PC-3 (cell line): ENCODE measurements around the gene RP2. TPM values are rescaled to one million over a fixed set of nuclear protein-coding genes. Genes with fewer than 3 reads are reported as not detected.

ENCODE experiments used
- ATAC-seq: fragments of 200-7000 bp; cut with Tn5 transposase; 2 replicates; pipeline ENCODE4 v1.9.1; 2020; ENCODE audit warnings: mild to moderate bottlenecking, moderate library complexity
- BruUV-seq: library from RNA; stranded (reverse); fragments of 400-500 nt; replicated peaks from 2 replicates; lab custom pipeline; 2021; lab: Mats Ljungman, UMichigan
- CTCF ChIA-PET: fragments of 300-600 bp; sonication (Branson Sonifier 250); formaldehyde crosslinking; loops from one replicate; lab custom pipeline; 2022; ENCODE audit warnings: antibody characterized with exemption; lab: Charles Lee
- POLR2A ChIA-PET: fragments of 300-600 bp; sonication (Branson Sonifier 250); formaldehyde crosslinking; loops from one replicate; lab custom pipeline; 2022; ENCODE audit warnings: antibody characterized with exemption; ENCODE audit not compliant: unreplicated experiment; lab: Charles Lee
- DNase-seq: peaks from one replicate; pipeline ENCODE4 v3.0.0-alpha.2; 2015
- H2AFZ ChIP-seq: fragments of 300-600 bp; sonication (generic); 2 replicates; pipeline ENCODE4 v1.6.0; 2016; ENCODE audit warnings: antibody characterized with exemption, low read length
- H3F3A ChIP-seq: fragments of 300-600 bp; sonication (generic); one replicate; pipeline ENCODE4 v1.6.0; 2017; ENCODE audit warnings: antibody characterized with exemption, low read length, control low read depth, mild to moderate bottlenecking; ENCODE audit not compliant: unreplicated experiment
- H3K27ac ChIP-seq: fragments of 300-600 bp; sonication (generic); 2 replicates; pipeline ENCODE4 v1.5.1; 2016; ENCODE audit warnings: mild to moderate bottlenecking, low read length
- H3K27me3 ChIP-seq: fragments of 300-600 bp; sonication (generic); 2 replicates; pipeline ENCODE4 v1.6.1; 2016; ENCODE audit warnings: low read length, mixed read lengths
- H3K36me3 ChIP-seq: fragments of 300-600 bp; sonication (generic); 2 replicates; pipeline ENCODE4 v1.6.1; 2016; ENCODE audit warnings: low read depth, mixed run types, low read length, mixed read lengths
- H3K4me1 ChIP-seq: fragments of 300-600 bp; sonication (generic); 2 replicates; pipeline ENCODE4 v1.5.1; 2016; ENCODE audit warnings: low read length; ENCODE audit not compliant: insufficient read depth
- H3K4me2 ChIP-seq: fragments of 300-600 bp; sonication (generic); 2 replicates; pipeline ENCODE4 v1.6.0; 2016; ENCODE audit warnings: low read length
- H3K4me3 ChIP-seq: fragments of 300-600 bp; sonication (generic); 2 replicates; pipeline ENCODE4 v1.5.1; 2016; ENCODE audit warnings: mild to moderate bottlenecking, low read length, mixed read lengths
- H3K79me2 ChIP-seq: fragments of 300-600 bp; sonication (generic); 2 replicates; pipeline ENCODE4 v1.6.1; 2017; ENCODE audit warnings: low read length, mixed read lengths
- H3K9ac ChIP-seq: fragments of 300-600 bp; sonication (generic); 2 replicates; pipeline ENCODE4 v1.6.0; 2016; ENCODE audit warnings: mild to moderate bottlenecking, low read length
- H3K9me2 ChIP-seq: fragments of 300-600 bp; sonication (generic); replicated peaks from 2 replicates; pipeline ENCODE4 v1.6.1; 2016; ENCODE audit warnings: mixed run types, low read length, mixed read lengths
- H3K9me3 ChIP-seq: fragments of 300-600 bp; sonication (generic); 2 replicates; pipeline ENCODE4 v1.6.1; 2016; ENCODE audit warnings: low read length, mixed read lengths
- H4K20me1 ChIP-seq: fragments of 300-600 bp; sonication (generic); 2 replicates; pipeline ENCODE4 v1.6.1; 2016; ENCODE audit warnings: low read length, mixed read lengths
- CTCF ChIP-seq: fragments of 300-600 bp; sonication (generic); conservative IDR thresholded peaks from 2 replicates; pipeline ENCODE4 v1.5.1; 2017; ENCODE audit warnings: antibody characterized with exemption, low read depth, mild to moderate bottlenecking, low read length
- EZH2 ChIP-seq: fragments of 300-600 bp; sonication (generic); IDR thresholded peaks from one replicate; pipeline ENCODE4 v1.6.1; 2017; ENCODE audit warnings: antibody characterized with exemption, mild to moderate bottlenecking, low read length; ENCODE audit not compliant: unreplicated experiment
- EZH2phosphoT487 ChIP-seq: fragments of 300-600 bp; sonication (generic); IDR thresholded peaks from 2 replicates; pipeline ENCODE4 v1.6.1; 2018; ENCODE audit warnings: mild to moderate bottlenecking, antibody characterized with exemption, low read length, borderline replicate concordance
- intact Hi-C: fragments of 100-400 bp; cut with micrococcal nuclease; formaldehyde crosslinking; loops from 2 replicates; pipeline ENCODE4 v1.9.0; 2023
- total RNA-seq: library from RNA; depleted of rRNA; stranded (reverse); fragments of >200 nt; gene quantifications from 2 replicates; pipeline ENCODE4 v1.2.3, GENCODE V29; 2014

Gene RP2
- total RNA-seq, 1 experiment from 2014 or later: 11.0 TPM

DNA sequence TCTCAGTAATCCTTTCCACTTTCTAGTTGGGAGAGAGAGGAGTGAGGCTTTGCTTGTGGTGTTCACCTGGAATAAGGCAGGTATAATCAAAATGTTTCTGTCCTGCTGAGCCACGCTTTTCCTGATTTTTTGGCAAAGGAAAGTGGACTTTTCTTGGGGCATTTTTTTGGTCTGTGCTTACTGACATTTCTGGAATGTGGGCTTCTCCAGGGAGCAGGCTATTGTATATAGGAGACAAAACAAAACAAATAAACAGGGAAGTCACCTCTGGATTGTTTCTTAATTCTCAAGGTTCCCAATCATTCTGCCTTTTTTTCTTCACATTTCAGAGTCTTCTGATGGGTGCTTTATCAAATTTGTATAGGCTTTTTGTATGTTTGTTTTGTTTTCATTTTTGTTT lies 25.7 kb upstream of the RP2 start:
- BruUV-seq: no TSS peak
- Histone ChIP-seq H3F3A (no peaks in the 10 kb centered on the region), H3K9me3 (no peaks in the 10 kb centered on the region), H3K4me3 (no peak overlapping the region), H3K9ac (no peak overlapping the region), H3K79me2 (no peaks in the 10 kb centered on the region), H4K20me1 (no peaks in the 10 kb centered on the region), H3K36me3 (no peaks in the 10 kb centered on the region), H3K9me2 (no peaks in the 10 kb centered on the region), H3K4me1 (peaks cover 23% of the 10 kb centered on the region), H3K27ac (no peak overlapping the region), H3K4me2 (no peak overlapping the region), H2AFZ (no peak overlapping the region), H3K27me3 (no peaks in the 10 kb centered on the region)
- TF ChIP-seq EZH2phosphoT487 (no peak), EZH2 (no peak), CTCF (no peak)
- ATAC-seq (no peak), DNase-seq (peak; percentile 32)
- CTCF ChIA-PET: no interaction called here
- intact Hi-C loops: no loop called here
- POLR2A ChIA-PET: no interaction called here

- CTCF ChIA-PET: no interaction called here
- Histone ChIP-seq H3K27me3 (no peaks in the 10 kb centered on the region), H3K9ac (peak overlapping the region; percentile 26; the same call in 1 of the 2 replicates), H3K4me2 (peak overlapping the region; percentile 75), H3K36me3 (no peaks in the 10 kb centered on the region), H4K20me1 (no peaks in the 10 kb centered on the region), H2AFZ (peak overlapping the region; percentile 22; the same call in 1 of the 2 replicates), H3F3A (no peaks in the 10 kb centered on the region), H3K9me2 (no peaks in the 10 kb centered on the region), H3K9me3 (no peaks in the 10 kb centered on the region), H3K4me1 (peaks cover 23% of the 10 kb centered on the region), H3K79me2 (no peaks in the 10 kb centered on the region), H3K27ac (peak overlapping the region; percentile 85), H3K4me3 (peak overlapping the region; percentile 41; the same call in 1 of the 2 replicates)
- ATAC-seq: peak; percentile 96
- POLR2A ChIA-PET: no interaction called here
- no peak for TF ChIP-seq EZH2phosphoT487
- TF ChIP-seq CTCF: no peak
- TF ChIP-seq EZH2: no peak
- DNase-seq: peak; percentile 86
- intact Hi-C loops: no loop called here
- no TSS peak for BruUV-seq
Measured at GRCh38 chrX:46812445-46812844, 24.4 kb upstream of the RP2 start.

- TF ChIP-seq CTCF (no peak), EZH2phosphoT487 (no peak), EZH2 (no peak)
- ChIA-PET POLR2A (no interaction called here), CTCF (no interaction called here)
- Histone ChIP-seq H3K9ac (no peak overlapping the region), H2AFZ (peak overlapping the region; percentile 12; the same call in 1 of the 2 replicates), H3K9me3 (no peaks in the 10 kb centered on the region), H4K20me1 (no peaks in the 10 kb centered on the region), H3F3A (no peaks in the 10 kb centered on the region), H3K4me2 (no peak overlapping the region), H3K36me3 (no peaks in the 10 kb centered on the region), H3K4me1 (peaks cover 23% of the 10 kb centered on the region), H3K9me2 (no peaks in the 10 kb centered on the region), H3K27me3 (no peaks in the 10 kb centered on the region), H3K4me3 (no peak overlapping the region), H3K79me2 (no peaks in the 10 kb centered on the region), H3K27ac (no peak overlapping the region)
- no peak for ATAC-seq
- intact Hi-C loops: no loop called here
- DNase-seq: peak; percentile 58
- BruUV-seq: no TSS peak
Measured at GRCh38 chrX:46814966-46815365, 21.9 kb upstream of the RP2 start.
